Activated T-helper 1 cell treated with anti-CD3 and anti-CD28 coated beads, Interleukin-2, amount 50 U/mL, for 16 hours (primary cell): Measurements from ENCODE around the gene PCSK5.

Experiments
- DNase-seq, 2 donors: peaks; one replicate each; pipeline ENCODE4 v3.0.0-alpha.2; 2020; ENCODE audit warnings: low read depth in 1 of 2, low spot score in 1 of 2

The PCSK5 gene

DNA sequence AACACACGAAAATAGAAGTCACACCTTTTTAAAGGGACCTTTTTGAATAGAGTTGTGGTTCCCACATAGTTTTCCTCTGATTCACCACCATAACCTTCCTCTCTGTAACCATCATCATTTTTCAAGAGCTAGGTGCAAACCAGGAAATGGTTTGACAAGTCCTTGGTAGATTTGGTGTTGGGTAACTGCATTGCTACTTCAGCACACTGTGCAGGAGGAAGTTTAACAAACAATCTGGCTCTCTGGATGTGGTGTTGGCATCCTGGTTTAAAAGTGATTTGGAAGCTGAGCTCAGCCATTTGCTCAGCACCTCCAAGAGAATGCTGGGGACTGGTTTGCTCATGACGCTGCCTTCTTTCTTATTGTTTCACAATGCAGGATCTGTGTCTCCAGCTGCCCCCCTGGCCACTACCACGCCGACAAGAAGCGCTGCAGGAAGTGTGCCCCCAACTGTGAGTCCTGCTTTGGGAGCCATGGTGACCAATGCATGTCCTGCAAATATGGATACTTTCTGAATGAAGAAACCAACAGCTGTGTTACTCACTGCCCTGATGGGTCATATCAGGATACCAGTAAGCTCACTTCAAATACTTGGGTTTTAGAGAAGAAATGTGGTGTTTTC lies 290.7 kb downstream of the PCSK5 start:
- no peak for DNase-seq

DNA sequence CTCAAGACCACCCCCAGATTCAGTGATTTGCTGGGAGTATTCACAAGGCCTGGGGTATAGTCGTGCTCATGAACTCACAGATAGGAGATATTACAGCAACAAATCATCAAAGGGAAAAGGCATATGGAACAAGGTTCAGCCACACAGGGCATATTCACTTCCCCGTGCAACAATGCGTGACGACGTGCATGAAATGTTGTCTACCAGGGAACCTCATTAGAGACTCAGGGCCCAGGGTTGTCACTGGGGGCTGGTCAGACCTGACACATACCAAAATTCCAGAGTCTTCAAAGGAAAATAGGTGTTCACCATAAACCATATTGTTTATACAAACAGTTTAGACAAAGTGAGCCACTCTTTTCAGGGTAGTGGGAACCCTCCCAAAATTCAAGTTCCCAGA lies 291.3 kb downstream of the PCSK5 start:
- DNase-seq, result no peak

GRCh38 chr9:76185432-76185831 lies 295.0 kb downstream of the PCSK5 start:
- no peak for DNase-seq

GRCh38 chr9:76188286-76188685 lies 297.8 kb downstream of the PCSK5 start:
- DNase-seq, result no peak

DNA sequence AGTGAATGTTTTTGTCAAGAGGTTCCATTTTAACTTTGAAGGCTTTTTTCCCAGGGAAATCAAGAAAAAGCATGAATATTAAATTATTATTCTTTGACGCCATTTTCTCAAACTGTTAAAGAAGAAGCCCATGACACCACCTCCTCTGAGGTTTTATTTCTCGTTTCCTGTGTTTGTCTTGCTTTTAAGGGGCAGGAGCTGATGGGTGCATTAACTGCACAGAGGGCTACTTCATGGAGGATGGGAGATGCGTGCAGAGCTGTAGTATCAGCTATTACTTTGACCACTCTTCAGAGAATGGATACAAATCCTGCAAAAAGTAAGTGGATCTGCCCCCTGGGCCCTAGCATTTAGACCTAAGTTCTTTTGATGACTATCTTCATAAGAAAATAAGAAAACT lies 298.4 kb downstream of the PCSK5 start:
- no peak for DNase-seq

GRCh38 chr9:76191493-76191892 lies 301.0 kb downstream of the PCSK5 start:
- DNase-seq, result no peak

- no peak for DNase-seq
Observed at GRCh38 chr9:76192013-76192412, 301.5 kb downstream of the PCSK5 start.

GRCh38 chr9:76194896-76195295 lies 304.4 kb downstream of the PCSK5 start:
- DNase-seq, result no peak

- DNase-seq, result no peak
Observed at GRCh38 chr9:76198336-76198735, 307.9 kb downstream of the PCSK5 start.

GRCh38 chr9:76200315-76200714 lies 309.8 kb downstream of the PCSK5 start:
- DNase-seq, result no peak

- DNase-seq, result no peak
Observed at GRCh38 chr9:76200745-76201144, 310.3 kb downstream of the PCSK5 start.

DNA sequence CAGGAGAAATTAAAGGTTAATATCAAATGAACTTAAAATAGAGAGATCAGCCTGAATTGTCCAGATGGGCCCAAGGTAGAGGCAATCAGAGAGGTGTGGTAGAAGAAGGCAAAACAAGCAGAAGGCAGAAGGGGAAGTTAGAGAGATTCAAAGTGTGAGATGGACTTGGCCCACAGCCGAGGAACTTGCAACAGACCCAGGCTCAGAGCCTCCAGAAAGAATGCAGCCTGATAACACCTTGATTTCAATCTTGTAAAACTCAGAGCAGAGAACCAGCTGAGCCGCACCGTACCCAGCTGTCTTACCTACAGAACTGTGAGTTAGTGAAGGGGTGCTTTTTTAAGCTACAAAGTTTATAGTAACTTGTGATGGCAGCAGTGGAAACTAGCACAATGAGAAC lies 312.9 kb downstream of the PCSK5 start:
- DNase-seq, result no peak

DNA sequence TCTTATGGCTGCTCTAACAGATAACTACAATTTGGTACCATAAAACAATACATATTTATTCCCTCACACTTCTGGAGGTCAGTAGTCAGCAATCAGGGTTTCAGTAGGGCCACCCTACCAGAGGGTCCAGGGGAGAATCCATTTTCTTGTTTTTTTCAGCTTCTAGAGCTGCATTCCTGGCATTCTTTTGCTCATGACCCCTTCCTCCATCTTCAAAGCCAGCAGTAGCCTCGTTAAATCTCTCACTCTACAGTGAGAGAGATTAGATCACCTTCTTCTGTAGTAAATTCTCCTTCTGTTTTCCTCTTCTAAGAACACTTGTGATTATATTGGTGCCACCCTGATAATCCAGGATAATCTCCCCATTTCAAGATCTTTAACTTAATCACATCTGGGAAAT lies 316.3 kb downstream of the PCSK5 start:
- DNase-seq, result no peak

DNA sequence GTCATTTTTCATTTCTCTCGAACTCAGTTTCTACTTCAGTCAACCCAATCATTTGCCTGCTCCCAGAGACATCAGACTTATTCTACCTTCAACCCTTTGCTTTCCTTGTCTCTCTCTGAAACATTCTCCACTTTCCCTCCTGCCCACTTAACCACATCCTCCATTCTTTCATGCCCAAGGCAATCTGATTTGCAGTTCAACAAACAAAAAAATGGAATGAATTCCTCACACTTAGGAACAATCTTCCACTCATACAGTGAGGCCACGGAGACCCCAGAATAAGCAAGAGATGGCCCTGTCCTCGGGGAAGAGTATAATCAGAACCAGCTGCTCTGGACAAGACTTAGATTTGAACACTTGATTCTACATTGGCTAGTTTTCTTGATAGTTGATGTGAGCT lies 323.3 kb downstream of the PCSK5 start:
- no peak for DNase-seq

DNA sequence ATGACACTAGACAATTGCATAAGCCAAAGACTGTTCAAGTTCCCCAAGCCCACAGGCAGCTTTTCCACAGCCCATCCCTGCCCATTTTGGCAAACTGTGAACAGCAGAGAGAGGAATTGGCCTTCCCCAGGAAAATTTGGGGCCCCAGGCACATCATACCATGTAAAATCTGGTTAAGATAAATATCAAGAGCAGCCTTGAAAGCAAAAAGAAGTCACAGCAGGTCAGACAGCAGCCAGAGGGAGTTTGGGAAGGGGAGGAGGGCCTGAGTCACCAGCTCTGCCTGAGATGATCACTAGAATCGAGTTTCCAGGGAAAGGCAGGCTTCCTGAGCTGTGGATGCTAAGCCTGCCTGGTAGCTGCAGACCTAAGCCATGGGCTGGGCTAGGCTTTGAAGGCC lies 324.6 kb downstream of the PCSK5 start:
- DNase-seq, result no peak

- no peak for DNase-seq
Observed at GRCh38 chr9:76216161-76216649, 325.7 kb downstream of the PCSK5 start.

DNA sequence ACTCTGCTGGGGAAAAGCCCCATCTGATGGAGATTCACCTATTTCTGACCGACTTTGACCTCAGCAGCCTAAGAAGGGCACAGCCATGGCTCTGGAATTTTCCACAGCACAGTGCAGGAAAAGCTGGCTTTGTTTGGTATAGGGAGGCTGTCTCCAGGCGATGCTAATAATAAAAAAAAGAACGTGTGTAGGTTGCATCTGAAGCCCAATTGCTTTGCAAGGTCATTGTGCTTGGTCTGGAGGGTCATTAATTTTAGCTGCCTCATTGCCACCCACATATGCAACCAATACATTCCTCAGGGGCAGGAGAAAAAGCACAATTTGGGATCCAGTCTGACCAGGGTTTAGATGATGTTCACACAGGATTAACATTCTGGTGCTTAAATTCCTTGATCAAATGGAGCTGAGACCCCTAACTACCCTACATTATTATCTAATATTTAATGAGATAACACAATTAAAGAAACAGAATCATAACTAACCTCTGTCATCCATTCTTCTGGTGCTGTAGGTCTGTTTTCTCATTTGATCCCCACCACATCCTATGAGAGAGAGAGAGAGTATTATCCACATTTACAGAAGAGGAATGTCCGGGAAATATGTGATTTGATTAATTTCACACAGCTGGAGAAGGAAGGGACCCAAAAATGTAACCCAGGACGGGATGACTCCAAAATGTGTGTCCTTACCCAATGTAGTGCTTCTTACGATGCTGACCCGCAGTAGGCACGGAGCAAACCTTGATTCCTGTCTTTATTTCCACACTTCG lies 327.8 kb downstream of the PCSK5 start:
- DNase-seq, result no peak

DNA sequence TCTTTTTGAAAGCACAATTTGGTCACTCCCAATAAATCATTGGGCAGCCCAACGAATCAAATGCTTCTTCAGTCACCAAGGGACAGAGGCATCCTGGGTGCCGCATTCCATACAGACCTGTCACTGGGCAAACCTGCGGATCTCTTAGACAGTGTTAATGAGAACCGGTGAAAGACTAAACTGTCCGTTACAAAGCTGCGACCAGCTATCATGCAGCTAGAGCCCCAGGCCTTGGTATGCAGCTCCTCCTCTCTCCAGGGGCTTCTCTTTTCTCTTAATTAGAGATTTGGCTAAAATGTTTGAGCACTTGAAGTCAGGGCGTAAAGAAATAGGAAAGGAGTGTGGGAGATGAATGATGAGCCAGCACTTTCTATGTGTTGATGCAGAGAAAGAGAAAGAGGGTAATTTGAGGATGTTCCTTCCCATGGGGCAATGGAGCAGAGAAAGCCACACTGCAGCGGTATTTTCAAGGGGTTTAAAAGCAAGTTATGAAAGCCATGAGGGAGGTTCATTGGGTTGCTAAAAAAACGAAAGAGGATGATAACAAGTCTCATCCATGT lies 328.5 kb downstream of the PCSK5 start:
- DNase-seq, result no peak

- DNase-seq, result no peak
Observed at GRCh38 chr9:76219560-76220151, 329.2 kb downstream of the PCSK5 start.

GRCh38 chr9:76221423-76221822 lies 330.9 kb downstream of the PCSK5 start:
- no peak for DNase-seq

GRCh38 chr9:76223749-76224340 lies 333.4 kb downstream of the PCSK5 start:
- DNase-seq, result no peak

- DNase-seq, result no peak
Observed at GRCh38 chr9:76227156-76227555, 336.7 kb downstream of the PCSK5 start.
